HepG2 (cell line): ENCODE results near the gene SUCLG1. TPM values are rescaled to one million over a fixed set of nuclear protein-coding genes. Genes with fewer than 3 reads are reported as not detected.

Experiments used
- CBFB ChIP-seq: sonication (generic); formaldehyde crosslinking; IDR thresholded peaks from 2 replicates; pipeline ENCODE4 v1.4.0; 2020; ENCODE audit warnings: missing genetic modification reagents
- HNF1A ChIP-seq, 2 experiments: sonication (generic) in 1 of 2; formaldehyde crosslinking in 1 of 2; IDR thresholded peaks; 2 replicates each; pipeline versions ENCODE4 v1.4.0 to v1.6.1; 2016 to 2020; ENCODE audit warnings: borderline replicate concordance in 1 of 2, low read depth in 1 of 2, mild to moderate bottlenecking in 1 of 2, missing genetic modification reagents in 1 of 2
- KLF6 ChIP-seq: IDR thresholded peaks from 2 replicates; pipeline ENCODE4 v1.8.0; 2016; ENCODE audit warnings: missing biosample characterization, missing genetic modification reagents
- NONO ChIP-seq, 2 experiments: fragments of 450-650 bp in 1 of 2; sonication (generic) in 1 of 2; formaldehyde crosslinking in 1 of 2; IDR thresholded peaks in 1 of 2; conservative IDR thresholded peaks in 1 of 2; 2 replicates each; pipeline versions ENCODE4 v1.6.1 to v1.8.0; 2017 to 2022; ENCODE audit warnings: mild to moderate bottlenecking in 1 of 2, missing genetic modification reagents in 1 of 2, moderate library complexity in 1 of 2
- SKIL ChIP-seq: sonication (generic); formaldehyde crosslinking; IDR thresholded peaks from 2 replicates; pipeline ENCODE4 v1.8.0; 2022; ENCODE audit warnings: missing genetic modification reagents, mild to moderate bottlenecking, moderate library complexity, borderline replicate concordance
- TBX2 ChIP-seq: sonication (generic); formaldehyde crosslinking; IDR thresholded peaks from 2 replicates; pipeline ENCODE4 v1.5.0; 2020; ENCODE audit warnings: missing genetic modification reagents, mild to moderate bottlenecking, borderline replicate concordance
- ZFX ChIP-seq: sonication (generic); formaldehyde crosslinking; IDR thresholded peaks from 2 replicates; pipeline ENCODE4 v1.4.0; 2020; ENCODE audit warnings: mild to moderate bottlenecking, low read depth, missing genetic modification reagents, moderate library complexity
- ZNF10 ChIP-seq: sonication (generic); formaldehyde crosslinking; IDR thresholded peaks from 2 replicates; pipeline ENCODE4 v1.4.0; 2020; ENCODE audit warnings: mild to moderate bottlenecking, low read depth, missing genetic modification reagents, borderline replicate concordance
- ZNF280D ChIP-seq: sonication (generic); formaldehyde crosslinking; IDR thresholded peaks from 2 replicates; pipeline ENCODE4 v1.5.1; 2020; ENCODE audit warnings: mild to moderate bottlenecking, missing genetic modification reagents
- ZNF567 ChIP-seq: sonication (generic); formaldehyde crosslinking; IDR thresholded peaks from 2 replicates; pipeline ENCODE4 v1.8.1; 2023; ENCODE audit warnings: mild to moderate bottlenecking, missing genetic modification reagents, borderline replicate concordance
- ZNF609 ChIP-seq: sonication (generic); formaldehyde crosslinking; IDR thresholded peaks from 2 replicates; pipeline ENCODE4 v1.4.0; 2020; ENCODE audit warnings: mild to moderate bottlenecking, missing genetic modification reagents, borderline replicate concordance
- ZNF614 ChIP-seq: IDR thresholded peaks from 2 replicates; pipeline ENCODE4 v1.6.1; 2018; ENCODE audit warnings: missing biosample characterization, missing genetic modification reagents, inconsistent platforms, borderline replicate concordance
- polyA plus RNA-seq, 8 experiments: library from polyadenylated mRNA; depleted of rRNA in 3 of 8; stranded (reverse) in 7 of 8; unstranded in 1 of 8; fragments of >200 nt; fragmentation: Illumina TruSeq in 4 of 8; extraction: Trizol in 4 of 8; gene quantifications; 2 replicates each; pipeline versions ENCODE4 v1.2.1 to v1.2.3, GENCODE V29; 2011 to 2016; ENCODE audit warnings: low read depth in 4 of 8, missing spikeins in 1 of 8, mixed read lengths in 1 of 8; ENCODE audit not compliant: insufficient read depth in 1 of 8
- total RNA-seq, 5 experiments: library from RNA; depleted of rRNA; stranded (reverse); fragments of >200 nt; fragmentation: Illumina TruSeq; extraction: Trizol; gene quantifications; 2 replicates each; pipeline ENCODE4 v1.2.3, GENCODE V29; 2016; ENCODE audit warnings: low read depth in 1 of 5

The SUCLG1 gene
- total and polyA plus RNA-seq, 2 of the 13 experiments (the other 11 are each of a cell fraction or from before 2014, with no cell fraction given): 58.7 to 121 TPM

GRCh38 chr2:84487298-84487996, 28.4 kb upstream of the SUCLG1 start (continued):
- peak; percentile 57 for TF ChIP-seq ZFX (CRISPR knock-in tag)
- TF ChIP-seq ZNF567 (CRISPR knock-in tag): no peak
- TF ChIP-seq ZNF609 (CRISPR knock-in tag): peak; percentile 76; the same call in 1 of the 2 replicates
- TF ChIP-seq ZNF614 (CRISPR knock-in tag): no peak
- TF ChIP-seq ZNF10 (CRISPR knock-in tag): no peak
- no peak for TF ChIP-seq NONO (IDR thresholded peaks at IDR 0.05)
- 0 out of 2 replicates have a peak, but pooled peaks have one; percentile 38 for TF ChIP-seq NONO (CRISPR knock-in tag; conservative IDR thresholded peaks at IDR 0.05)
- no peak for TF ChIP-seq CBFB (CRISPR knock-in tag)
- TF ChIP-seq KLF6 (CRISPR knock-in tag): no peak
- TF ChIP-seq ZNF280D: no peak
- TF ChIP-seq HNF1A (IDR thresholded peaks at IDR 0.05; ENCODE audit: low read depth): 0 out of 2 replicates have a peak, but pooled peaks have one; percentile 14
- no peak for TF ChIP-seq HNF1A (CRISPR knock-in tag; IDR thresholded peaks at IDR 0.05; ENCODE audit: borderline replicate concordance)
- TF ChIP-seq SKIL: no peak
- 0 out of 2 replicates have a peak, but pooled peaks have one; percentile 27 for TF ChIP-seq TBX2 (CRISPR knock-in tag)
